CD4-positive, alpha-beta T cell treated with Interferon alpha-2 for 1 hour (primary cell): ENCODE measurements around the gene TUT7.
"Not testable (repeated sequence)": the region's sequence is repeated elsewhere in the genome, so short reads cannot be mapped to it uniquely, and the experiment has no call there.

ENCODE experiments used
- DNase-seq, 2 donors: peaks; one replicate each; pipeline ENCODE4 v3.0.0-alpha.2; 2020 to 2022

Gene TUT7

DNA sequence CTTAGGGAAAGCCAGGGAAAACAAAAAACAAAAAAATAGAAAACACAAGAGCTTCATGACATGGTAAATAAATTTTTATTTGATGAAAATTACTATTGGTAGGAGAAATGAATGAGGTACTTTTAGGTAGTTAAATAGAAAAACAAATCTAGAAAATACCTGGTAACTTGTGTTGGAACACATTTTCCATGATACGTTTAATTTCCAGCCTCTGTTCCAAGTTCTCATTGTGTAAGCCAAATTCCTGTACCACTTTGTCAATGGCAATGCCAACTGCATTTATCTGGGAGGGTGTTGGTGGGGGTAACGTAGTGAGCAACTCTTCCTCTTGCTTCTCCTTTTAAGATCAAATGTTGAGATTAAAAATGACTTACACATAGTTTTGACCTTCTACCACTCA lies 9.4 kb downstream of the TUT7 start:
- DNase-seq: no peak

DNA sequence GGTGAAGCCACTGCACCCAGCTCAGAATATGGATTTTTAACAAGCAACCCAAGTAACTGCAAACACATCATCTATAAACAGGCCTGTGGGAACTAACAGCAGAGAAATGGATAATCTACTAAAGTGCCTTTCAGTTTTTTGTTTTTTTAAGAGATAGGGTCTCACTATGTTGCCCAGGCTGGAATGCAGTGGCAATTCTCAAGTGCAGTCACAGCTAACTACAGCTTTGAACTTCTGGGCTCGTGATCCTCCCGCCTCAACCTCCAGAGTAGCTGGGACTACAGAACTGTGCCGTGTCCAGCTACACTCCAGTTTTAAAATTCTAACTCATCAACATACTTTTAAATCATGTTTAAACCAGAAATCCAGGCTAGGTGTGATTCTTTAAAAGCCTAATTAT lies 11.9 kb downstream of the TUT7 start:
- DNase-seq: no peak

DNA sequence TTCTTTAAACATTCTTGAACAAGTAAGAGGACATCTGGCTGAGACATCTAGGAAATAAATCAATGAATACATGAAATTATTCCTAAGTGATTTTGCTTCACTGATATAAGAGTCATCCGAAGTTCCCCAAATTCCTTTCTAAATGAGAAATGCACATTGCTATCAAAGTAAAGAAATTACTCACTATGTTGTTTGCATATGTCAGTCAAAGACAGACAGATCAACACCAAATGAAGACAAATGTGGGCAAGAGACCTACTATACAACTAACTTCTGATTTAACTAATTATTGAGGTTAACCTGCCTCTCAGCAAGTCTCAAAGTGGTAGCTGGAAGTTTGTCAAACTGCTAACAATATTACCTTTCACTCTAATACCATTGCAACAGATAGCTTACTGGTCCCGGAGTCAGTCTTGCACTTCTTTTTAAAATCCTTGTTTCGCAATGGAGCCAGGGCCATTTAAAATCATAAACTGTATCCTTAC lies 13.2 kb downstream of the TUT7 start:
- DNase-seq: no peak

DNA sequence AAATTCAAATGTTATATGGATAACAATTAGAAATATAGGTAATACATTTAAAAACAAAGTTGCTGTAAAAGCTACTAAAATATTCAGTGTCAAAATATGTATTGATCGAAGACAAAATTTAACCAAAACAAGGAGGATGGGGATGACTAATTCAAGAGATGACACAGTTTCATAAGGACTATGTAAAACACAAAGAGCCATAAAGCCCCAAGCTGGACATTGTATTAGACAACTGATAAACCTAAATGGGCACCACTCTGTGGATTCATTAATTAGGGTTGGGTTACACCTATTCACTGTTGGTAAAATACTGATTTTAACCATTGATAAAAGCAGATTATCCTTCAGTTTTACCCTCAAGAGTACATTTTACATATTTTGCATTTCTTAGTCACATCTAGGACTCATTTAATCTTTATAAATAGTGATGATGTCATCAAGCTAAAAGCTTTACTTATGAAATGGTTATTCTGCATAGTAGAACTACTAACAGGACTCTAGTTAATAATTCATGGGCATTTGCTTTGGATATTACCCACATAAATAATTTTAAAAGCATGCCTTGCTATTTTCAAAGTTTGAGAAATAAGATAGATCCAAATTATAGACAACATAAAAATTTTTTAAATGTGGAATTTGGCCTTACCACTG lies 13.7 kb downstream of the TUT7 start:
- no peak for DNase-seq

DNA sequence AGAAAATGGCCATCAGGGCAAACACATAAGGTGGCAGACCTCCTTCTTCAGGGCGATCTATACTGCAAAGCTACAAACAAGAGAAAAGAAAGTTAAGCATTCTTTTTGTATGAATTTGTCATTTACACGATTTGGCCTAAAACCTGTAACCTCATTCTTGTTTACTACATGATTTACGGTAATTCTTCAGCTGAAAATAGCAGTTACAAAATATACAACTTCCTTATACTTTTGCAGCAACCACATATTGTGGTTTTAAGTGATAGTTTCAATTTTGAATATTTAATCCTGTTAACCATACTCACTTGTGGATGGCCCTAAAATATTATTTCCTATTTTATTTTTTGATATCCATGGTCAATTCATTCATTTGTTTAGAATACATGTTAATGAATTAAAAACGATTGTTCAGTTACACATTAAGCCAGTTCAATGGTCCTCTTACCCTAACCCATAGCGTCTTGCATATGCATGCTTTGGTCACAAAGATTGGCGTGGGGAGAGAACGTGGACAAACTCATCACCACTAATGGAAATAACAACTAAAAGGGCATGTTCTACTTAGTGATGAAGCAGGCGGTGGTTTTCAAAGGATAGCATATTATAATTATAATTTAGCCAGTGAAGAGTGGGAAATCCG lies 16.6 kb downstream of the TUT7 start:
- DNase-seq: peak in 1 of 2 donors; percentile 63

DNA sequence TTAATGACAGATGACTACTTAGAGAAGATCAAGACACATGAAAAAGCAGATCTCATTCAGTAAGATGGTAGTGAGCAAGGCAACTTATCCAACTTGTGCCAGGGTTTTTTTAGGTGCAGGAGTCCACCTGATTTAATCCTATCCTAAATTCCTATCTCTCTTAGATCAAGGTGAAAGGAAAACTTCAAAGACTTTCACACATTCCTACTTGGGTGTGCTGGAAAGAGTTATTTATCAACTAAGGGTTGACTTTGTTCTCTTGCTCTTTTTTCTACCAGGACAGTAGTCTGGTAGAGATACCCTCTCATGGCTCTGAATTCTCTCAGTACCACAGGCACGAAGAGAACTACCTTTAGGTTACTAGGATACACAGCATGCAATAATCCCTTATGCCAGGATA lies 18.2 kb downstream of the TUT7 start:
- no peak for DNase-seq

DNA sequence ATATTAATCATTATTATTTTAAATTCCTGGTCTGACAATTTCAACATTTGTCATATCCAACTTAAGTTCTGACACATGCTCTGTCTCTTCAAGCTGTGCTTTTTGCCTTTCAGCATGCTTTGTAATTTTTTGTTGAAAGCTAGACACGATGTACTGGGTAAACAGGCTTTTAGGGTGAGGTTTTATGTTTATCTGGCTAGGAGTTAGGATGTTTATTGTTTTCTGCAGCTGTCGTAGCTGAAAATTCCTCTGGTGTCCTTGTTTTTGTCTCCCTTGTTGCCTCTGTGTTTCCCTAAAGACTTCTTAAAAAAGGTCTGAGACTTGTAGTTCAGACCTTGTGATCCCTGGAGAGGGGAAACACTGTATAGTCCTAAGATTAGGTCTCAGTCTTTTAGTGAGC lies 20.6 kb downstream of the TUT7 start:
- no peak for DNase-seq

DNA sequence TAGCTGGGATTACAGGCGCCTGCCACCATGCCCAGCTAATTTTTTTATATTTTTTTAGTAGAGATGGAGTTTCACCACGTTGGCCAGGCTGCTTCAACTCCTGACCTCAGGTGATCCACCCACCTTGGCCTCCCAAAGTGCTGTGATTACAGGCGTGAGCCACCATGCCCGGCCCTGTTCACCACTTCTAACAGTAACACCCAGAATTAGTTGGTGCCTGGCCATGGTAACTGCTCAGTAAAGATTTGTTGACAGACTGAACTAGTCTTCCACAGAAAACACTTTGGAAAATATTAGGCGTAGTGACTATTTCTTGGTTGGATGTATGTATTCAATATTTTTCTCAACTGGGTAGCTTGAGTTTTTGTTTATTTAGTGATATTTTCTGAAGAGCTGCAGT lies 24.0 kb downstream of the TUT7 start:
- DNase-seq: no peak

DNA sequence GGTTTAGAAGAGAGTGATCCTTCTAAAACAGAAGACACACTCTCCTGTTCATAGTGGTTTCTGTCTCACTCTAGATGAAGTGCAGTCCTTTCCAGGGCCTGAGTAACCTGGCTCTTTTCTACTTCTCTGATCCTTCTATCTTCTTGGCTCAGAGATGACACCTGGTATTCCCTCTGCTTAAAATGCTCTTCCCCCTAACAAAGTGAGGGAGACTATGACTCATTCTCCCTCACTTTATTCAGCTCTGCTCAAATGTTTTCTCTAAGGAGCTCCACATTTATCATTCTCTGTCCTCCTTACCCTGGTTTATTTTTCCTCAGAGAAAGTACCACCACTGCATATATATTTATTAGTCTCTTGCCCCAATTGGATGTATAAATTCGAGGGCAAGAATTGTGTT lies 24.6 kb downstream of the TUT7 start:
- DNase-seq: no peak

DNA sequence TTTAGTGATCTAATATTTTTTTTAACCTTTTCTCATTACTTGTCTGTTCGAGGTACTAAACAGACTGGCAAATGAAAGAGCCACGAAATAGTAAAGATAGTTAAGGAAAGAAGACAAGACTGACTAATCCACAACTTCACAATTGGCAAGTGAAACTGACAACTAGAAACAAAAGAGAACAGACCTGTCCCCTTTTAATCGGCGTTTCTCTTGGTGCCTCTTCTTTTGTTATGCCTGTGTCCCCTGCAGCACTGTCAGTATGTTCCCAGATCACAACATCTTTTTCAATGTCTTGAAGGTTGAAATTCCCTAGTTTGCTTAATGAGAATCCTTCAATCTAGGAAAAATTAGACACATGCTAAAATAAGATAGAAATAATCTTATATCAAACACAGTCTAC lies 26.1 kb downstream of the TUT7 start:
- DNase-seq: no peak

DNA sequence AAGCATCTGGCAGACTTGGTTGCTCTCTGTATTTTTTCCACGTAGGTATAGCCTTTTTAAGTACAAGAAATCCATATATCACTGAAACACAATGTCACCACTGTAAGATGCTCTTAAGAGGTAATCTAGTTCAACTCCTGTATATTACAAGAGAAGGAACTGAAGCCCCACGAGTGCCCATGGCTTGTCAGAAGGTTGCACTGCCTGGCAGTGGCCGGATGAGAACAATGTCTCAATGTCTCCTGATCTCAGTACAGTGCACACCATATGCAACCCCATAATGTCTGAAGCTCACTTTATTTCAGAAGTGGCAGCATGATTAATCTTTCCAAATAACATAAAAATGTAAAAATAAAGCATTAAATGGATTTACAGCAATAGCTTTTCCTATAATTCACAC lies 27.7 kb downstream of the TUT7 start:
- no peak for DNase-seq

DNA sequence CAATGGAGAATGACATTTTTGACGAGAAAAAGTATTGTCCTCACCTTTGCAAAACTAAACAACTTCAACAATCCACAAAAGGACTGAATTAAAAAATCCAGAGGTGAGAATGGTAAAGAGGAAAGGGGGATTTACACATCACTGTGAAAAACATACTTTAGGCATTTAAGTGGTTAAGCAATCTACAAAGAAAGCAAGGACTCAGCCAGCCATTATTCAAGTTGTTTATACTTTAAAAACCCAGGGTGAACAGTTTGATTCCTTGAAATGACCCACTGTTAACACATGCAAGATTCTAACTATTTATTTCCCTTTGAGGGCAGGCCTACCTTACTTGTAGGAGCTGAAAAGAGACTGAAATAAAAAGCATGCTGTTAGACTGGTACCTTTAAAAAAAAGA lies 29.3 kb downstream of the TUT7 start:
- DNase-seq: no peak

DNA sequence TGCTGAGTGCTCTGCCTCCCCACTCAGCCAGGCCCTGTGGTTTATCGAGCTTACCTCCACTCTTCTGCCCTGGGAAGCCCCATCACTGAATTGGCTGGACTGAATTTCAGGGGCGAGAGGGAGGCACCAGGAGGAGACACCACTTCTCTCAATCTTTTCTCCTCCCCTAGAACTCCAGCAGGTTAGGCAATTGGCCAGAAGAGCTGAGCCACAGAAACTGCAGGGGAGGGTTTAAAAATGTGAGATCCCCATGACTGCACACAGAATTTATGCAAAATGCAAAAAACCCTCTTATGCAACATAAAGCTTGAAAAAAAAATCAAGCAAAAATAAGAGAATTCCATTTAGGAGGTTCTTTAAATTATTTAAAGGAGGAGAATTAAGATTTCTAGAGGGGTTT lies 29.9 kb downstream of the TUT7 start:
- no peak for DNase-seq

DNA sequence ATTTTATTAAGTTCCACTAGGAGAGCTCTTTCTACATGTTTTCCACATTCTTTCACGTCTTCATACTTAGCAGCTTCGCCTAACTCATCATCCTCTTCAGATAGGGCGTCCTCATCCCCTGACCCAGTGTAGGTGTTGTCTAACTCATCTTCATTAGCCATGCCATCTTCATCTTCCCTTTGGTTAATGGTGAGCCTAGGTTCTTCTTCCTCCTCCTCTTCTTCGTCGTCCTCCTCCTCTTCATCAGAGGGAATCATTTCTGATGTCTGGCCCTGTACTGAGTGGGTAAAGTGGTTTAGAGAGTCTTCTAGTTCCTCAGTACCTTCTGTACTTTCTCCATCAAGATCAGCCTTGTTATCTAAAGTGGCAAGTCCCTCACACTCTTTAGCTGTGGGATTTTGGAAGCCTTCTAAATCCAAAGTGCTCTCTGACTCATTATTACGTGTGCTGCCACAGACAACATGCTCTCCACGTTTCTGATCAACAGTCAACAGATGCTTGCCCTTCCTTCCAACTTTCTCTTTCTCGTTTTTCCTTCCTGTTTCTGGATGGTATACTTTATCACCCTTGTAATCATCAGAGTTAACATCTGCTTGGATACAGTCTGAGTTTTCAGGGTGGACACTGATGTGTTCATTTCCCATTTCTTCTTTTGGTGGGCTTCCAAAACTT lies 31.1 kb downstream of the TUT7 start:
- no peak for DNase-seq

DNA sequence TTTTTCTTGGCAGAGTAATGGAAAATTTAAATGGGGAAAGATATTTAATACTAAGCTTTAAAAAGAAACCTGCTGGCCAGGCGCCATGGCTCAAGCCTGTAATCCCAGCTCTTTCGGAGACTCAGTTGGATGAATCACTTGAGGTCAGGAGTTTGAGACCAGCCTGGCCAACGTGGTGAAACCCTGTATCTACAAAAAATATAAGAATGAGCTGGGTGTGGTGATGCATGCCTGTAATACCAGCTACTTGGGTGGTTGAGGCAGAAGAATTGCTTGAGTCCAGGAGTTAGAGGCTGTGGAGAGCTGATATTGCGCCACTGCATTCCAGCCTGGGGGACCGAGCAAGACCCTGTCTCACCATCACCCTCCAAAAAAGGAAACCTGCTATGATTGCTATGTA lies 32.8 kb downstream of the TUT7 start:
- DNase-seq: no peak

DNA sequence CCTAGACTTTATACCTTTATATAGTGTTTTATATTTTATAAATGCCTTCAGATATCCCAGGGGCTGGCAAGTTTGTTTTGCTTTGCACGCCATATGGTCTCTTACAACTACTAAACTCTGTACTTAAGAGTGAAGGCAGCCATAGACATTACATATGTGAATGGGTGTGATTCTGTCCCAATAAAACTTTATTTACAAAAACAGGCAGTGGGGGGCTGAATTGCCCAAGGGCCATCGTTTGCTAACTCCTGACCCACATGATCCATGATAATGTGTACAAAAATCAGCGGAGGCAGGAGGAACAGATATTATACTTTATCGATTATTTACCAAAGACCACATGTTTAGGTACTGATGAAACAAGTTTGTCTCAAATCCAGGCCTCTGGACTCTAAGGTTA lies 36.0 kb downstream of the TUT7 start:
- no peak for DNase-seq

DNA sequence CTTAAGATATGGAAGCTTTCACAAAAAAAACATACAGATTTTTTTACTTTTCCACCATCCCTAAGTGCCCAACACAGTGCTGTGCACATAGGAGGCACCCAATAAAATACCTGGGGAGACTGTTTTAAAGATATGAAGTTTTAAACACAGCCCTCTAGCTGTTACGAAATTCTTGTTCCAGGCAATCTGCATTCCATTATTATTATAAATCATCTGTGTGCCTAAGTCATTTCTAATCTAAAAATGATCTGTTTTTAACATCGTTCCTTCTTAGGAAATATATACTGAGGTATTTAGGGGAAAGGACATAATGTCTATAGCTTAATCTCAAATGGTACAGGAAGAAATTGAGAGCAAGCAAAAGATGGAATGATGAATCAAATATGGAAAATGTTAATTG lies 39.1 kb downstream of the TUT7 start:
- DNase-seq: no peak

DNA sequence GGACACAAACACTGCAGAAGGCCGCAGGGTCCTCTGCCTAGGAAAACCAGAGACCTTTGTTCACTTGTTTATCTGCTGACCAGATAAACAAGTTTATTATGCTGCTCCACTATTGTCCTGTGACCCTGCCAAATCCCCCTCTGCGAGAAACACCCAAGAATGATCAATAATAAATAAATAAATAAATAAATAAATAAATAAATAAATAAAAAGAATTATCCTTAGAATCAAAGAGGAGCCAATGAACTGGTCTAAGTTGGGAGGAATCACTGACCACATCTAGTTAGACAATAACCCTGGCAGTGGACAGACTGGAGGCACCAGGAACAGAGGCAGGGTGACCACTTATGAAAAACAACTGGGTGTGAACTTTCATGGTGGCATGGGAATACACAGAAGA lies 41.3 kb downstream of the TUT7 start:
- DNase-seq: not testable (repeated sequence)

DNA sequence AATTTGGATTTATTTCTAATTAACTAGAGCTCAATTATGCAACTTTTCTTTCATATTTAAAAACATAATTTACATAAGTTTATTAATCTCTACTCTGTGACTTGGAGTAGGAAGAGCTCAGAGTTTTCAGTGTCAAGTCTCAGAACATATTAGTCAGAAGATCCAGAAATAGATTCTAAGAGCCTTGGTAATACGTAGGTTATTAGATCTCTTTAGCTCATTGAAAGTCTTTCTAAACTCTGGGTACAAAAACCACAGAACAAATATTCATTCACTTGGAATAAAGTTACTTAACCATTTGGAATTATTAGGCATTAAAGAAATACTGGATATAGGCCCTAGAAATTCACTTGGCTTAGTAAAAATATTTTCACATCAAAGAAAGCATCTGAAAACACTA lies 45.5 kb downstream of the TUT7 start:
- no peak for DNase-seq

DNA sequence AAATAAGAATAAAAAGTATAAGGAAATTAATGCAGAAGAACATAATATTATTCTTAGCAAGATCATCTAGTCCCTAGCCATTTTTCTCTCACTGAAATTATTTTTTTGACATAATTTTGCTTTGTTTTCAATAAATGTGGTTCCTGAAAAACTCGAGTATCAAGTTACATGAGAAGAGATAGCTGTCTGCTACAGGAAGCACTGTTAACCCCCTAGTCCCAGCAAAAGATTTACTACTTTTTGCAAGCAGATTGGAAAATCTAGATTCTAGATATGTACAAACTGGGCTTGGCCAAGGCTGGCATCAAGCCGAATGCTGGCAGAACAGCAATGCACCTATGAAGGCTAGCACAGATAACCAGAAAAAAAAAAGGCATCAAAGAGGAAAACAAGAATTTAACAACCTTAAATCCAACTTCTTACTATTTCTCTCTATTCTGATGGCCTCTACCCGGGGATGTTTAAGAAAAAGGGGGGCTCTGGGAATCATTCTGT lies 49.9 kb downstream of the TUT7 start:
- DNase-seq: no peak

DNA sequence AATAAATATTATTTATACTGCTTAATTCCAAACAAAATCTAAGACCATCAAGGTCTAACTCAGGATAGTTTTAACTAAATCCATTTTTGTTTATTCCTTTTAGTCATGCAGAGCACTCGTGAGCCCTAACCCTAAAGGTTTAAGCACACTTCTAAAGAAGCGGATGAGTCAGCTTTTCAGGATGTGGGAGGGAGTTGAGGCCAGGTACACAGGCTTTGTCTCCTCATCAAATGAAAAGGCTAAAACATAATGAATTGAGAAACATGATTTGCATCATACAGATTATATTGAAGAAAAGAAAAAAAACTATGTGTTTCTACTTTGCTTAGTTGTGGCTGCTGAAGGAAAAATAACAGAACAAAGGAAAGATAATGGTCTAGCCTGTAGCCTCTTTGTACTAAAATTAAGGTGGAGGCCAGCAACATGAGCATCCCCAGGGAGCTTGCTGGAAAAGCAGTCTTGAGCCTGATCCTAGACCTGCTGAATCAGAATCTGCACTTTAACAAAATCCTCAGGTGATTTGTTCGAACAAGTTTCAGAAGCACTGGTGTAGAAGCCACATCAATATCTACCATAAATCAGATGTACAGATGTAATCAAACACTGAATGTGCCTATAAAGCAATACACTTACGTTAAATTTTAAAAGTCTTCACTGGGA lies 50.8 kb downstream of the TUT7 start:
- DNase-seq: peak in 1 of 2 donors; percentile 45

DNA sequence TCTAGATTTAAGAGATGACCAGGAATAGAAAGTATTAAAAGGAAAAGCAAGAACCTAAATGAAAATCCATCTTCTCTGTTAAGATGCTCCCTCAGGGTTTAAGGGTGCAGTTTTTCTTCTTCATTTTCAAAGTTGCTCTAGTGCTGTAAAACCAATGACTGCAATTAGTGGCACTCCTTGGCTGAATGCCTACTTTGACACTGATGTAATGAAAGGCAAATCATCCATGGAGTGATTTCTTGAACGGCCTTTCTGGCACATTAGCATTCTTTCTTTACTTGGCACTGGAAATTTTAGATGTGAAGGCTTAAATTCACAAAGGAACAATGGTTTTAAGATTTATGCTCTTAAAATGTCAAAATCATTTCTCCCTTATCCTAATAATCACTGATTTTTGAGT lies 52.5 kb downstream of the TUT7 start:
- DNase-seq: no peak

DNA sequence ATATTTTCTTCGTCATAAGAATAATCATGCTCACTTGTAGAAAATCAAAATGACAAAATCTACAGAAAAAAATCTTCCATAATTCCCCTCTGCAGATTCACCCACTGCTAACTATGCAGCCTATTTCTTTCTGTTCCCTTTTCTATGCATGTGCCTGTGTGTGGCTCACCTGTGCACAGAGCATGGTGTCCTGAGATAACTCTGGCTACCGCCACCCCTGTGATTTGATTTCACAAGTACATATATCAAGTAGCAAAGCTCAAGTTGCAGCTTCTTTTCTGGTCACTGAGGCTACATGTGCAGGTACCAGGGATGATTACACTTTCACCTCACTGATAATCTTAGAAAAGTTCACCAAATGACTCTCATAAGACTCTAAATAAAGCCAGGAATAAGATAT lies 53.5 kb downstream of the TUT7 start:
- DNase-seq: no peak

DNA sequence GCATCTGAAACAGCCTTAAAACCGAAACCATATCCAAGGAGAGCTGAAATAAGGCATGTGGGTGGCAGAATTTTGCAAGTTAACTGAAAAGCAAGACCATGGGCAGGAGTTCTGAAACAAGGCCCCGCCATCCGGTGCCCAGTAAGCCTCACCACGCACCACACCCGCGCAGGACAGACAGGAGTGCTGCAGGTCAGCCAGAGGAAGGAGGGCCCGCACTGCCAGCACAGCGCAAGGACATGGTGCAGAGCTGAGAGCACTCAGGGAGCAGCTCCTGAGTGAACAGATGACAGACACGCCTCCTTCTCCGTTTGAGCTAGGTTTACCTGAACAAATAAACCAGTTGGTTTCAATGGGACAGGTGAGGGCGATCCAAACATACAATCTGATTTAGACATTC lies 55.3 kb downstream of the TUT7 start:
- no peak for DNase-seq
